GM12878 (cell line): ENCODE measurements around the gene TRIM68.

Source experiments
- ASH2L ChIP-seq: fragments of 300-600, 200-600 bp; sonication (generic); IDR thresholded peaks from 2 replicates; pipeline ENCODE4 v1.6.1; 2017; ENCODE audit warnings: low read depth, mild to moderate bottlenecking, borderline replicate concordance
- CTCF ChIP-seq, 3 experiments: IDR thresholded peaks in 2 of 3; conservative IDR thresholded peaks in 1 of 3; 2 replicates each; pipeline ENCODE4 v1.5.1; 2011; ENCODE audit warnings: low read depth in 3 of 3, low read length in 3 of 3, mild to moderate bottlenecking in 3 of 3, control low read depth in 2 of 3, moderate library complexity in 2 of 3, inconsistent platforms in 1 of 3, mixed read lengths in 1 of 3; ENCODE audit not compliant: control insufficient read depth in 2 of 3, insufficient read depth in 1 of 3; ENCODE audit errors: extremely low read depth in 1 of 3
- E2F4 ChIP-seq: IDR thresholded peaks from 2 replicates; pipeline ENCODE4 v1.6.1; 2012; ENCODE audit warnings: low read depth, low read length, improper control_type of control experiment
- EZH2 ChIP-seq: IDR thresholded peaks from 2 replicates; pipeline ENCODE4 v1.6.1; 2012; ENCODE audit warnings: low read depth, mild to moderate bottlenecking, control low read depth, inconsistent platforms, low read length, borderline replicate concordance; ENCODE audit not compliant: control insufficient read depth
- FOS ChIP-seq: IDR thresholded peaks from 3 replicates; pipeline ENCODE4 v1.6.1; 2011; ENCODE audit warnings: borderline replicate concordance; ENCODE audit not compliant: insufficient read length; ENCODE audit errors: extremely low read depth
- PBX3 ChIP-seq: IDR thresholded peaks from 2 replicates; pipeline ENCODE4 v1.6.1; 2011; ENCODE audit warnings: mild to moderate bottlenecking, low read depth, low read length, moderate library complexity; ENCODE audit not compliant: insufficient replicate concordance
- RCOR1 ChIP-seq: conservative IDR thresholded peaks from 2 replicates; pipeline ENCODE4 v1.6.1; 2012; ENCODE audit warnings: low read depth, low read length, improper control_type of control experiment
- REST ChIP-seq: IDR thresholded peaks from 2 replicates; pipeline ENCODE4 v1.6.1; 2012; ENCODE audit warnings: mild to moderate bottlenecking, low read depth, low read length
- SMC3 ChIP-seq: IDR thresholded peaks from 2 replicates; pipeline ENCODE4 v1.6.1; 2011; ENCODE audit warnings: low read length, improper control_type of control experiment, borderline replicate concordance
- SUZ12 ChIP-seq: fragments of 200-600 bp; sonication (generic); IDR thresholded peaks from one replicate; pipeline ENCODE4 v1.6.1; 2018; ENCODE audit warnings: antibody characterized with exemption, mild to moderate bottlenecking; ENCODE audit not compliant: unreplicated experiment
- USF2 ChIP-seq: IDR thresholded peaks from 2 replicates; pipeline ENCODE4 v1.6.1; 2011; ENCODE audit warnings: low read depth, low read length, improper control_type of control experiment, borderline replicate concordance
- ZNF274 ChIP-seq: IDR thresholded peaks from one replicate; pipeline ENCODE4 v1.8.0; 2011; ENCODE audit not compliant: insufficient read length, insufficient read depth
- ZNF687 ChIP-seq: fragments of 450-650 bp; IDR thresholded peaks from 2 replicates; pipeline ENCODE4 v1.6.1; 2017; ENCODE audit warnings: mild to moderate bottlenecking, moderate library complexity

- TF ChIP-seq E2F4 (no peak), ASH2L (no peak), USF2 (no peak), CTCF (IDR thresholded peaks at IDR 0.05 in 2 of 3, conservative IDR thresholded peaks at IDR 0.05 in 1 of 3; ENCODE audit: control insufficient read depth in 2 of 3, extremely low read depth in 1 of 3, insufficient read depth in 1 of 3, low read depth in 3 of 3, low read length in 3 of 3) (no peak), ZNF687 (no peak), ZNF274 (no peak), EZH2 (no peak), PBX3 (no peak), REST (no peak), SMC3 (no peak), FOS (no peak), SUZ12 (no peak), RCOR1 (no peak)
These were observed 3.0 kb downstream of the TRIM68 start for GRCh38 chr11:4605057-4605456.
